HG03378 (cell line): ENCODE results near the gene TBC1D20.

Experiments used
- ATAC-seq: cut with Tn5 transposase; IDR thresholded peaks from one replicate; pipeline ENCODE4 v1.9.1; 2021; ENCODE audit warnings: mild to moderate bottlenecking, moderate library complexity; ENCODE audit not compliant: unreplicated experiment

The TBC1D20 gene

DNA sequence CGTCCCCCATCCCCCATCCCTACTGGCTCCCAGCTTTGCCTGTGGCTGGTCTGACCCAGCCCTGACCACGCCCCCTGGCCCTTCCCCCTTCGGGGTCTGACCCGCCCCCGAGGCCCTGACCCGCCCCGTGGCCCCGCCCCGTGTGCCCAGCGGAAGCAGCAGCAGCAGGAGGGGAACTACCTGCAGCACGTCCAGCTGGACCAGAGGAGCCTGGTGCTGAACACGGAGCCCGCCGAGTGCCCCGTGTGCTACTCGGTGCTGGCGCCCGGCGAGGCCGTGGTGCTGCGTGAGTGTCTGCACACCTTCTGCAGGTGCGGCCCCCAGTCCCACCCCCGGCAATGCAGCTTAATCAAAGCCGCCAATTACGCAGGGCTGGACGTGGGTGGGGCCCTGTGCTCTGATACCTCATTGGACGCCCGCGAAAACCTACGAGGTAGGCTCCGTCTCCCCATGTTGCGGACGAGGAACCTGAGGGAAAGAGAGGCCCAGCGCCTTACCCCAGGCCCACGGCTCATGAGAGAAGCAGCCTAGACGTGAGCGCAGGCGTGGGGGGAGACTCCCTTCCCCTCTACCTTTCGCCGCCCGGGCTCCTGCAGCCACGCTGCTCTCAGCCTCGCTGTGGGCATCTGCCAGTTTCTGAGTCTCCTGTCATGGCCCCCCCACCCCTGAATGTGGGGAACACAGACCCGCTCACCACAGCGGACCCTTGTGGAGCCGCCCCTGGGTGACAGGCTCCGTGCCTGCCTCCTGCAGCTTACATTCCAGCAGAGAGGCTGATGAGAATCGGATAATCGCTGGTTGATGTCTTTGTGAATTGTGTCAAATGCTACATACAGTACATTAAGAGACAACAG lies 41.4 kb downstream of the TBC1D20 start:
- no peak for ATAC-seq

DNA sequence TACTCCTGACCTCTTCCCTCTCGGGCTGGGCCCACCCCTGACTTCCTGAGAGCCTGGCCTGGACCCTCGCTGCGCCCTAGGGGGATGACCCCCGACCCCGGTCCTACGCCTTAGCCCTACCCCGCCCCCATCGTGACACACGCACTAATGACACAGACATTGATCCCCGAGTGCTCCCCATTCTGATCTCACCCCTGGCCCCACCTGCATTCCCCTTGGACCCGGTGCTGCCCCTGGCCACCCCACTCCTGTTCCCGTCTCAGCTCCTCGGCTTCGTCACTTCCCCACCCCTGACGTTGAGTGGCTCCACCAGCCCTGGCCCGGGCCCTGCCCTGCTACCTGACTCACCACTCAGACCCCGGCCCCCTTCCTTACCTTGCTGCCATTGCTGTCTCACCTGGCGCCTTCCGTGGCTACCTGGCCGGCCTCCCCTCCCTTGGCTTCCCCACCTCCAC lies 42.1 kb downstream of the TBC1D20 start:
- no peak for ATAC-seq

DNA sequence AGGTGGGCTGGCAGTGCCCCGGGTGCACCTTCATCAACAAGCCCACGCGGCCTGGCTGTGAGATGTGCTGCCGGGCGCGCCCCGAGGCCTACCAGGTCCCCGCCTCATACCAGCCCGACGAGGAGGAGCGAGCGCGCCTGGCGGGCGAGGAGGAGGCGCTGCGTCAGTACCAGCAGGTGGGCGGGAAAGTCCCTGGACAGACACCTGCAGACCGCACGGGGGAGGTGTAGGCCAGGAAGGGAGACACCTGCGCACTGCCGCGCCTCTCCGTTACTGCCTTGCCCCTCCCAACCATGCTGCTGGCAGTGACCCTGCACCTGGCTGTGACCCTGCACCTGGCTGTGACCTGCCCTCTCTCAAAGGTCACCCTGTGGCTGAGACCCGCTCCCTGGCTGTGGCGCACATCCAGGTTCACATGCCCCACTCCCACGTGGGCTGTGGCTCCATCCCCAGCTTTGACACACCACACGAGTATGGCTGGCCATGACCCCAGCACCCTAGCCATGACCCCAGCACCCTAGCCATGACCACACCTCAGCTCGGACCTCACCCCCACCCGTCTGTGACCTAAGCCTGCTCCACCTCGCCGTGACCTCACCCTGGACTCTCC lies 42.7 kb downstream of the TBC1D20 start:
- ATAC-seq: no peak

- no peak for ATAC-seq
Observed at GRCh38 chr20:418858-419365, 43.4 kb downstream of the TBC1D20 start.

DNA sequence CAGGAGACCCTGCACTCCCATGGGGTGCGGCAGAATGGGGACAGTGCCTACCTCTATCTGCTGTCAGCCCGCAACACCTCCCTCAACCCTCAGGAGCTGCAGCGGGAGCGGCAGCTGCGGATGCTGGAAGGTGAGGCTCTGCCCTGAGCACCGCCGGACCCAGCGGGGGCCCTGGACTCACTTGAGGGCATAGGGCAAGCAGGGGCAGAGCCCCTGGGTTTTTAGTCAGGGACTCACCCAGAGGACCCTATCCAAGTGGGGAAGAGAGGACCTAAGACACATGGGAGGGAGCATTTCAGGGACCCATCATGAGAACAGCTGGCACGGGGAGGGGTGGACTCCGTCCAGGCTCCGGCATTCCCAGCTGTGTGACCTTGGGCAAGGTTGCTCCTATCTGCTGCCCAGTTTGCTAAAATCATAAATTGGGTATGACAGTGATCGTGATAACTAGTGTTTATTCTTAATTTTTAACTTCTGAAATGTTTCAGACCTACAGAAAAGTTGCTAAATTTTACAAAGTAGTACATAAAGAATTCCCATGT lies 44.5 kb downstream of the TBC1D20 start:
- no peak for ATAC-seq

DNA sequence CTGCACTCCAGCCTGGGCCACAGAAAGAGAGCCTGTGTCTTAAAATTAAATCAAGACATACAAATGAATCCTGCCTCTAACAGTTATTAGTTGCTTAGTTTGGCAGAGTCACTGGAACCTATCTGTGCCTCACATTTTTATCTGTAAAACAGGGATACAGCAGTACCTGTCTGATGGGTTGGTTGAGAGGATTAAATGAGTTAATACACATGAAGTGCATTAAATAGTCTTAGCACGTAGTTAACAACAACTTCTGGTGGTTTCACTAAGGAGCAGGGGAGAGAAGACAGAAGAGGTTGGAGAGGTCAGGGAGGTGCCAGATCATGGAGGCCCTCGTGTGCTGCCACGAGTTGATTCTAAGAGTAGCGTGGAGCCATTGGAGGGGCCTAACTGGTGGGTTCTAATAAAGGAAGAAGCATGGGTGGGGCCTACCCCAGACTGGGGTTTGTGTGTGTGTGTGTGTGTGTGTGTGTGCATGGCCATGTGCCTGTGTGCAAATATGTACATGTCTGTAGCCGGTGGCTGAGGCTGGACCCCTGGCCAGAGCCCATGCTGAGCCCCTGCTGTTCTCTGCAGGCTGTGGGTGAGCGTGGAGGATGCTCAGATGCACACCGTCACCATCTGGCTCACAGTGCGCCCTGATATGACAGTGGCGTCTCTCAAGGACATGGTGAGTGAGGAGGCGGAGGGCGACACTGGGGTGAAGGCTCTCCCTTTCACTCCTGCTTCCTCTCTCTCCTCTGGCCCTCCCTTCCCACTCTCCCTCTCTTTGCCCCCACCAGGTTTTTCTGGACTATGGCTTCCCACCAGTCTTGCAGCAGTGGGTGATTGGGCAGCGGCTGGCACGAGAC lies 45.2 kb downstream of the TBC1D20 start:
- ATAC-seq: no peak

DNA sequence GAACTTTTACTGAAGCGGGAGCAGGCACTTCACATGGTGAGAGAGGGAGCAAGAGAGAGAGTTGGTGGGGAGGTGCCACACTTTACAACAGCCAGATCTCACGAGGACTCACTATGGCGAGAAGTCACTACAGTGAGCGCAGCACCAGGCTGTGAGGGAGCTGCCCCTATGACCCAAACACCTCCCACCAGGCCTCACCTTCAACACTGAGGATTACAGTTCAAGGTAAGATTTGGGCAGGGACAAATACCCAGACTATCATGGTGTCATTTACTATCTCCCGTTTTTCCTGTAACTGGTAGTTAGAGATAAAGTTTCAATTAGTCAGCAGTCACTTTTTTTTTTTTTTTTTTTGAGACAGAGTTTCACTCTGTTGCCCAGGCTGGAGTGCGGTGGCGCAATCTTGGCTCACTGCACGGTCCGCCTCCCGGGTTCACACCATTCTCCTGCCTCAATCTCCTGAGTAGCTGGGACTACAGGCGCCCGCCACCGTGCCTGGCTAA lies 46.5 kb downstream of the TBC1D20 start:
- no peak for ATAC-seq

- no peak for ATAC-seq
Observed at GRCh38 chr20:414161-414560, 48.2 kb downstream of the TBC1D20 start.

- ATAC-seq: no peak
Observed at GRCh38 chr20:412081-412480, 50.3 kb downstream of the TBC1D20 start.

DNA sequence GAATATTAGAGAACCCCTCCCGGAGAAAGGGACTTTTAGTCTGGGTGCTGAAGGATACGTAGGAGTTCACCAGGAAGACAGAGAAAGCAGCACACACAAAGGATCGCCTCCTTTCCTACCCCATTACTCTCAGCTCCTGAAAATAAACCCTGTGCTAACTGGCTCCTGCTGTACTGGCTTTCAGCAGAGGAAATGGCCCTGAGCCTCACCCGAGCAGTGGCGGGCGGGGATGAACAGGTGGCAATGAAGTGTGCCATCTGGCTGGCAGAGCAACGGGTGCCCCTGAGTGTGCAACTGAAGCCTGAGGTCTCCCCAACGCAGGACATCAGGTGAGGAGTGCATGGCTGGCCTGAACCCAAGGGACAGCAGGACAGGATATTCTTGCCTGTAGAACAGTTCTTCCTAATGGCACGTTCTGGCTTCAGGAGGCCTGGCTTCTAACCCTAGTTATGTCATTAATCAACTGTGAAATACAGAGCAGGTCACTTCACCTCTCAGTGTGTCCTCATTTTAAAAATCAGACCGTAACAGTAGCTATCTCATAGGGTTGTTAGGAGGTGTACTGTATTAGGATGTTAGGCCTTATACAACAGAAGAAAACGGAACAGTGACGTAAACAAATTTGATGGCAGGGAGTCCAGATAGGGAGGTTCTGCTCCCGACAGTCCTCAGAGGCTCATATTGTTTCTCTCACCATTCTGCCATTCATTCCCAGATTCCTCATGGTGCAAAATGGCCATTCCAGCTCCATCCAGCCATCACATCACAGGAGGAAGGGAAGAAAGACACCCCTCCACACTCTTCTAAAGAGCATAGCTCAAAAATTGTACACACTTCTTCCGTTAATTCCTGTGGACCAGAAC lies 52.4 kb downstream of the TBC1D20 start:
- no peak for ATAC-seq

DNA sequence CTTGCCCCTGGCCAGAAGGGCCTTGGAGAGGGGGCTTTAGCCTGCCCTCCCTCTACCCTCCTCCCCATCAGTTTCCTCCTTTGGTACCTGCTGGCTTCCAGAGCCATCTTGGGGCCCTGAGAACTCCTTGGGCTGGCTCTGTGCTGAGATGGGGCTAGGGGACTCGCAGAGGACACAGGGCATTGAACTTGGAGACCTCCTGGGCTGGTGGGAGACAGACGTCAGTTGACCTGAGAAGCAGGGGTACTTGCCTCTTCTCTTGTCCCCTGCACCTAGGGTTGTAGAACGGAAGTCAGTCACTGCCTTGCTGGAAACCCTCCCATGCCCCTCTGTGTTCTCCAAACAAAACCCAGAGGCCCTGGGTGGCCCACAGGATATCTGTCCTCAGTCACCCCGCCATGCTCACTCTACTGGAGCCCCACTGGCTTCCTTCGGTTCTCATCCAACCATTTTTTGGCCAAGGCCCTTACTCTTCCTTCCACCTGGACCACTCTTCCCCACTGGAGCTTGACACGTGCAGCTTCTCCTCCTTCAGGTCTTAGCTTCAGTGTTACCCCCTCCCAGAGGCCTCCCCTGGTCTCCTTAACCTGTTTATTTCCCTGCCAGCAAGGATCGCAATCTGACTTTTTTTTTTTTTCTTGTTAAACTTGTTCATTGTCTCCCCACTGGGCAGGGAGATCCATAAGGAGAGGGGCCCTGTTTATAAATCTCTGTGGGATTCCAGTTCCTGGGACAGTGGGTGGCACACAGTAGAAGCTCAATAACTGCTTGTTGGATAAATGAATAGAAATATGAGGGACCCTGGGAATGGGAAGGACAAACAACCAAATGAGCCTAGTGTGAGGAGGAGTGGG lies 53.3 kb downstream of the TBC1D20 start:
- peak; percentile 12 for ATAC-seq

DNA sequence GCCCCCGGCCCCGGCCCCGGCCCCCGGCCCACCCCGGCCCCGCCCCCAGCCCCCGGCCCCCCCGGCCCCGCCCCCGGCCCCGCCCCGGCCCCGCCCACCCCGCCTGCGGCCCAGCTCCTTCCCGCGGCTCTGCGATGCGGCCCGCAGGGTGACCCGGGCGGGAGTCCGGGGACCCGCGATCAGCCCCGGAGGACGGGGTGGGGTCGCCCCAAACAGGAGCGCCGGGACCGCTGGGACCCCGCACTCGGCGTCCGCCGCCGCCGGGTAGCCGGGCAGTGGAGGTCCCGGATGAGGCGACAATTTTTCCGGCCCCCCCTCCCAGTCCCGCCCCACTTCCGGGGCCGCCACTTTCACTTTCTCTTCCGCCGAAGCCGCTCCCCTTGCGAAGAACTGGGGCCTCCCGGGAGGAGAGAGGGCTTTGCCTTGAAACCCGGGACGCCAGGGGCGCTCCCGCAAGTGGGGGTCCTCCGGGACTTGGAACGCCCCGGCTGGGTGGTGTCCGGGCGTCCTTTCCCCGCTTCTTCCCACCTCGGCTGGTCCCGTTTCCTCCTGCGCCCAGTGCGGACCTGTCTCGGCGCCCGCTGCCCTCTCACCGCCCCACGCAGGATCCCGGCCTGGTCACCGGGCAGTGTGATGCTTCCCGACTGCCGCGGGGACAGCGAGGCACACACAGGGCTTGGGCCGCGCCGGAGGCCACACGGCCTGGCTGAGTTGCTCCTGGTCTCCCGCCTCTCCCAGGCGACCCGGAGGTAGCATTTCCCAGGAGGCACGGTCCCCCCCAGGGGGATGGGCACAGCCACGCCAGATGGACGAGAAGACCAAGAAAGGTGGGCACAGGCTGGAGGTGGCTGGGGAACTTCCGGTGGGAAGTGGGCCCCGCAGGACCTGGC lies 54.1 kb downstream of the TBC1D20 start, which contains the start of gene RBCK1:
RBCK1 (plus strand) TSS at position 347 of the 890 bp plus-strand sequence; CDS start at position 806, 459 bp downstream.
- ATAC-seq: peak; percentile 55

DNA sequence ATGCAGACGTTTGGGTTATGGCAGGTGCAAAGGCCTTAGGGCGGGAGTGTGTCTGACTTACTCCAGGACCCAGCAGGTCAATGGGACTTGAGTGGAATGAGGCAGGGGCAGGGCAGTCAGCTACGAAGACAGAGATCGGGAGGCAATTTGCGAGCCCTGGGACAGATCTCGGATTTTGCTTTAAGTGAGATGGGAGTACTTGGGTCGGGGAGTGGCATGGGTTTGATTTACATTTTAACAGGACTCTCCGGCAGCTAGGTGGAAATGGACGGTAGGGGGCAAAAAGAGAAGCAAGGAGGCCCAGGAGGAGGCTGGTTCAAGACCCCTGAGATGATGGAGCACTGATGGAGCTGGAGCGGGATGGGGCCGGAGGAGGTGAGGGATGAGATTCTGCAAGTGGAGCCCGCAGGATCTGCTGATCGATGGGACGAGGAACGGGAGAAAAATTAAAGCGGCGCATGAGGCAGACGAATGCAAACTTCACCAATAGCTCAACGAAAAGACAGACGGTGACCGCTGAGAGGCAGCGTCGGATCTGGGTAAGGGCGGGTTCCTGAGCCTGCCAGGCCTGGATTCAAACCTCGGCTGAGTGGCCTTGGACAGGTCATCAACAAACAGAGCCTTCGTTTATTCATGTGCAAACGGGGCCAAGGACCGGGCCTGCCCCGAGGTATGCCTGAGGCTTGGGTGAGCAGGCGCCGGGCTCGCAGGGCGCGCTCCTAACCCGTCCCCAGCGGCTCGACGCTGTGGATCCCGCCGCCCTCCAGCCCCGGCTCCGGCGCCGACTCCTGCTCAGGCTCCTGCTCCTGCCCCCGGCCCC lies 55.0 kb downstream of the TBC1D20 start:
- peak; percentile 55 for ATAC-seq

- ATAC-seq: no peak
Observed at GRCh38 chr20:406200-407132, 55.9 kb downstream of the TBC1D20 start.

DNA sequence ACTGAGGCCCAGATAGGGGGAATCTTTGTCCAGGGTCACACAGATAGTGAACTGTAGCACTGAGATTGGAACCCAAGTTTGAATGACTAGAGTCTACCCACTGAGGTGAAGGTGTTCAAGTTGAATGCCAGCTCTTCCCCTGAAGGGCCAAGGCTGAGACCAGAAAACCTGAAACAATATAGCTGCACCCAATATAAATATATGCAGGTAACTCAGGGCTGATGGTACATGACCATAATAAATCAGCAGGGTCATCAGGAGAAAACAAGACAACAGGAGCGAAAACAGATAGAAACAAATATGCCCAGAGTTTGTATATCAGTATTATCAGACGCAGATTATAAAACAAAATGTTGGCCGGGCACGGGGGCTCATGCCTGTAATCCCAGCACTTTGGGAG lies 58.2 kb downstream of the TBC1D20 start:
- no peak for ATAC-seq

DNA sequence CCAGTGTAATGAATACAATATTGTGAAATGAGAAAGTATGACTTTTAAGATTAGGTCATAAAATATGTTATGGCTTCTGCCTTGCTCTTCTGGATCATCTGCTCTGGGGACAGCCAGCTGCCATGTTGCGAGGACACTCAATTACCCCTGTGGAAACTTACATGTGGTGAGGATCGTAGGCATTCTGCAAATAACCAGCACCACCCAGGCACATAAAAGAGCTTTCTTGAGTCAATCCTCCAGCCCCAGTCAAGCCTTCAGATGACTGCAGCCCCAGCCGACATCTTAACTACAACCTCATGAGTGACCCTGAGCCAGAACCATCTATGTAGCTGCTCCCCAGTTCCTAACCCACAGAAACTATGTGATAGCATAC lies 58.8 kb downstream of the TBC1D20 start:
- ATAC-seq: no peak
